ENCODE data around the gene DCUN1D2.

The DCUN1D2 gene

DNA sequence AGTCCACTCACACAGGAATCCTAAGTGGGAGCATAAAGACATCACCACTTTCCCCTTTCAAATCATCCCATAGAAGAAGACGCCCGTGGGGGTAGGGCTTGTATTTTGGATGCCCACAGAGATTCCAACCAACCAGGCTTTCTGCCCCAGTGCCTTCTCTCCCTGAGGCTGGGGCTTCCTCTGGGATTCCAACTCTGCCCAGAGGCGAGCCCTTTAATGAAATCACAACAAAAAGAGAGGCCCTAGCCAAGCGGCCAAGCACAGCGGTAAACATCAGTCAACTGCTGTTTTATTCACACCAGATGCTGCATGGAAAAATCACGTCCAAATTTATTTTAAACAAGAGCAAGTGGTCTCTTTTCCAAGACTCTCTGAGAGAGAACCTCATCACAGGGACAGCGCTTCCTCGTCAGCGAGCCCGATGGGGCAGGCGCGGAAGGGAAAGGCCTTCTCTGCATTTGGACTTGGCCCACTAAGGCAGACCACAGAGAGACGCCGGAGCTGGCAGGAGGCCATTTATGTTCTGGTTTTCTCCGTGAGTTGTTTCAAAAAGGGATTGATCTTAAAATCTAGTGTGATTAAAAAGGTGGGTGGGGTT is 68.7 kb downstream of the DCUN1D2 start:
- no peak overlapping the region for H3K4me3 ChIP-seq (ENCODE audit: low read depth, low read length)
- in situ Hi-C loops (cut with HindIII; ENCODE audit: low sequenced_read_pairs) = no loop called here
- TF ChIP-seq CTCF (IDR thresholded peaks at IDR 0.05; ENCODE audit: low read depth, low read length, missing control alignments) = no peak
- DNase-seq (ENCODE audit: low read depth) = peak; percentile 77

GRCh38 chr13:113420833-113421600 is 69.5 kb downstream of the DCUN1D2 start:
- H3K4me3 ChIP-seq (ENCODE audit: low read depth, low read length) = no peak overlapping the region

GRCh38 chr13:113420232-113420631 is 70.3 kb downstream of the DCUN1D2 start:
- in situ Hi-C loops (cut with HindIII; ENCODE audit: low sequenced_read_pairs) = no loop called here
- H3K4me3 ChIP-seq (ENCODE audit: low read depth, low read length) = no peak overlapping the region
- no peak for DNase-seq (ENCODE audit: low read depth)
- TF ChIP-seq CTCF (IDR thresholded peaks at IDR 0.05; ENCODE audit: low read depth, low read length, missing control alignments) = no peak

More at GRCh38 chr13:113420833-113421600, 69.5 kb downstream of the DCUN1D2 start:
- DNase-seq (ENCODE audit: low read depth) = no peak
- in situ Hi-C loops (cut with HindIII; ENCODE audit: low sequenced_read_pairs) = no loop called here
- TF ChIP-seq CTCF (IDR thresholded peaks at IDR 0.05; ENCODE audit: low read depth, low read length, missing control alignments) = no peak

DNA sequence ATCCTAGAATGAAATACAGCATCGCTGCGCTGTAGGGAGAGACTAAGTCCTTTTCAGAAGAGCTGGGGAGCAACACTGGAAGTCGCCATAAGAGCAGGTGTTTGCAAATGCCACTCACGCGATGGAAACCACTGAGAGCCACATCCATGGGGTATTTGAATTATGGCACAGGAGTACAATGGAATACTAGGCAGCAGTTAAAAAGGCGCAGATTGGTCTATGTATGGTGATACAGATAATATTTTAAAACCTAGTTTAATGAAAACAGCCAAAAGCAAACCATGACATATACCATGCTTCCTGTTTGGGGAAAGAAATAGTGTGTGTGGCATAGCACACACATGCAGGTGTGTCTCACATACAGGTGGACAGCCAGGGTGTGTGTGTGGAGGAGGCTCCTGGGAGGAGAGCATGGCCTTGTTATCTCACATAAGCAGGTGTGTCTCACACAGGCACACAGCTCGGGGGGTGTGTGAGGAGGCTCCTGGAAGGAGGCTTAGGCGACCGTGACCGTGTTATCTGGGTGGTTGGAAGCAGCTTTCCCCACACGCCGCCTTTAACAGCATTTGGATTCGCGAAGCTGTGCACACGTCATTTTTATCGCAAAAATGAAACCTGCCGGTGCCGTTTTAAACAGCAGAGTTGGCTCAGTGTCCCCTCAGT is 70.8 kb downstream of the DCUN1D2 start:
- TF ChIP-seq CTCF (IDR thresholded peaks at IDR 0.05; ENCODE audit: low read depth, low read length, missing control alignments) = no peak

GRCh38 chr13:113418722-113419049 is 71.8 kb downstream of the DCUN1D2 start:
- H3K4me3 ChIP-seq (ENCODE audit: low read depth, low read length) = no peak overlapping the region
- in situ Hi-C loops (cut with HindIII; ENCODE audit: low sequenced_read_pairs) = no loop called here
- no peak for DNase-seq (ENCODE audit: low read depth)
- no peak for TF ChIP-seq CTCF (IDR thresholded peaks at IDR 0.05; ENCODE audit: low read depth, low read length, missing control alignments)

More for the DNA sequence above, 70.8 kb downstream of the DCUN1D2 start:
- no peak overlapping the region for H3K4me3 ChIP-seq (ENCODE audit: low read depth, low read length)
- in situ Hi-C loops (cut with HindIII; ENCODE audit: low sequenced_read_pairs) = no loop called here
- no peak for DNase-seq (ENCODE audit: low read depth)

DNA sequence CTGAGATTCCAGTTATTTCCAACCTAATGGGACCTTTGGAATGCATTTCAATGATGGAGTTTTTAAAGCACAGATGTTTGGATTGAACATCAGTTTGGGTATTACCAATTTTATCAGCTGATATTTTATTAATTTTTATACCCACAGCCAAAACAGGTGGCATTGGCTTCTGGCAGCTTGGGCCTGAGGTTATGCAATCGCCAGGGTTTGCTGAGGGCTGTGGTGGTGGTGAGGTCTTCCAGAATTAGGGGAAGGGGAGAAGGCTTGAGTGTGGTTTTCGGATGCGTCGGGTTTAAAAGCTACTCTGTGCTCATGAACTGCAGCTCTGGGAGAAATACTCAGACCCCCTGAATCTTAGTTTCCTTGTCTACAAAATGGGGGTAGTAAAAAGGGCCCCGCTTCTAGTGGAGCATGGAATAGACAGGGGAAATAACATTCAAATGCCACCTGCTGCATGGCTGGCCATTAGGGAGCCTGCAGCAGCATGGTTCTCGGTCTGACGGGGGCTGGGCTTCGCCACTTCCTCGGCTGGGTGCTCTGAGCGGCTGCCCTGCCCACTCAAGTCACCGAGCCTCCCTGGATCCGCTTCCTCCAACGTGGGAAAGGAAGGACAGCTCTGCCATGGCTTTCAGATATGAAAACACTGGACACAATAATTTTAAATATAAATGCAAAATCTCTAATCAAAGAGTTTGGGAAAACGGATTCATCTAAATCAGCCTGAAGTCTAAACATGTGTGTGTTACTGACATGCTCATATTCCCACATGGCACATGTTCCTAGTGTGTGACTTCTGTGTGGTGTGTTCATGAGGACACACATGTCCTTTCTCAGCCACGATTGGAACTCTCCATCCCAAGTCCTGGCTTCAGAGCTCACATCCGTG is 72.4 kb downstream of the DCUN1D2 start:
- TF ChIP-seq CTCF (IDR thresholded peaks at IDR 0.05; ENCODE audit: low read depth, low read length, missing control alignments) = no peak
- in situ Hi-C loops (cut with HindIII; ENCODE audit: low sequenced_read_pairs) = no loop called here
- H3K4me3 ChIP-seq (ENCODE audit: low read depth, low read length) = no peak overlapping the region
- no peak for DNase-seq (ENCODE audit: low read depth)
